A673 (cell line): ENCODE measurements around the gene LONP2. TPM values are rescaled to one million over a fixed set of nuclear protein-coding genes. Genes with fewer than 3 reads are reported as not detected.

Experiments
- BruUV-seq: library from RNA; stranded (reverse); fragments of 400-500 nt; replicated peaks from 2 replicates; lab custom pipeline; 2021; lab: Mats Ljungman, UMichigan
- CTCF ChIA-PET: fragments of 300-600 bp; sonication (Branson Sonifier 250); formaldehyde crosslinking; loops from one replicate; lab custom pipeline; 2022; ENCODE audit warnings: antibody characterized with exemption; lab: Charles Lee
- POLR2A ChIA-PET: fragments of 300-600 bp; sonication (Branson Sonifier 250); formaldehyde crosslinking; loops from one replicate; lab custom pipeline; 2022; ENCODE audit warnings: antibody characterized with exemption; ENCODE audit not compliant: low non-redundant PET; lab: Charles Lee
- DNase-seq: peaks from one replicate; pipeline ENCODE4 v3.0.0-alpha.2; 2015; ENCODE audit warnings: low spot score
- H3K27ac ChIP-seq: fragments of 200-600 bp; sonication (generic); 2 replicates; pipeline ENCODE4 v1.5.1; 2016; ENCODE audit warnings: mixed run types, low read depth, mild to moderate bottlenecking, mixed read lengths, antibody characterized with exemption, low read length; ENCODE audit not compliant: poor library complexity, severe bottlenecking
- H3K27me3 ChIP-seq: fragments of 200-600 bp; sonication (generic); replicated peaks from 2 replicates; pipeline ENCODE4 v1.6.1; 2017; ENCODE audit warnings: mixed run types, low read depth, mild to moderate bottlenecking, mixed read lengths, antibody characterized with exemption, low read length; ENCODE audit not compliant: insufficient read depth, poor library complexity
- H3K36me3 ChIP-seq: fragments of 200-600 bp; sonication (generic); 2 replicates; pipeline ENCODE4 v1.6.1; 2016; ENCODE audit warnings: mixed run types, mild to moderate bottlenecking, mixed read lengths, antibody characterized with exemption, low read length; ENCODE audit not compliant: insufficient read depth, poor library complexity, severe bottlenecking
- H3K4me1 ChIP-seq: fragments of 200-600 bp; sonication (generic); 2 replicates; pipeline ENCODE4 v1.6.1; 2017; ENCODE audit warnings: mixed run types, mild to moderate bottlenecking, mixed read lengths, antibody characterized with exemption, low read length; ENCODE audit not compliant: insufficient read depth, poor library complexity, severe bottlenecking
- H3K4me3 ChIP-seq: fragments of 200-600 bp; sonication (generic); 2 replicates; pipeline ENCODE4 v1.5.1; 2016; ENCODE audit warnings: low read depth, mixed run types, mild to moderate bottlenecking, mixed read lengths, low read length; ENCODE audit not compliant: poor library complexity, severe bottlenecking
- H3K9me3 ChIP-seq: fragments of 200-600 bp; sonication (generic); 2 replicates; pipeline ENCODE4 v1.6.1; 2016; ENCODE audit warnings: mixed run types, low read depth, mild to moderate bottlenecking, mixed read lengths, antibody characterized with exemption, low read length; ENCODE audit not compliant: poor library complexity, severe bottlenecking
- EZH2 ChIP-seq: fragments of 200-600 bp; sonication (generic); IDR thresholded peaks from 2 replicates; pipeline ENCODE4 v1.6.1; 2017; ENCODE audit warnings: borderline replicate concordance, low read depth, mild to moderate bottlenecking, mixed read lengths, antibody characterized with exemption, low read length; ENCODE audit not compliant: poor library complexity, severe bottlenecking
- intact Hi-C: fragments of 100-400 bp; cut with micrococcal nuclease; formaldehyde crosslinking; loops from one replicate; pipeline ENCODE4 v1.10.0; 2022; ENCODE audit not compliant: unreplicated experiment
- total RNA-seq: library from RNA; stranded (reverse); gene quantifications from 2 replicates; pipeline ENCODE4 v1.2.3, GENCODE V29; 2021
- TF ChIP-seq, protein P1 (sequence below): fragments of 300-800, 200-600 bp; sonication (generic); conservative IDR thresholded peaks from 2 replicates; pipeline ENCODE4 v1.5.1; 2017; ENCODE audit warnings: low read depth, mild to moderate bottlenecking, antibody characterized with exemption, low read length, moderate library complexity, mixed read lengths

LONP2 gene
- total RNA-seq, 1 experiment from 2014 or later: 48.8 TPM

- intact Hi-C loops: no loop called here
- no peaks in the 10 kb centered on the region for H3K9me3 ChIP-seq
- ChIA-PET CTCF (no interaction called here), POLR2A (no interaction called here)
- no peak for DNase-seq
- H3K36me3 ChIP-seq: peaks cover 2% of the 10 kb centered on the region
- TF ChIP-seq, protein P1, sequence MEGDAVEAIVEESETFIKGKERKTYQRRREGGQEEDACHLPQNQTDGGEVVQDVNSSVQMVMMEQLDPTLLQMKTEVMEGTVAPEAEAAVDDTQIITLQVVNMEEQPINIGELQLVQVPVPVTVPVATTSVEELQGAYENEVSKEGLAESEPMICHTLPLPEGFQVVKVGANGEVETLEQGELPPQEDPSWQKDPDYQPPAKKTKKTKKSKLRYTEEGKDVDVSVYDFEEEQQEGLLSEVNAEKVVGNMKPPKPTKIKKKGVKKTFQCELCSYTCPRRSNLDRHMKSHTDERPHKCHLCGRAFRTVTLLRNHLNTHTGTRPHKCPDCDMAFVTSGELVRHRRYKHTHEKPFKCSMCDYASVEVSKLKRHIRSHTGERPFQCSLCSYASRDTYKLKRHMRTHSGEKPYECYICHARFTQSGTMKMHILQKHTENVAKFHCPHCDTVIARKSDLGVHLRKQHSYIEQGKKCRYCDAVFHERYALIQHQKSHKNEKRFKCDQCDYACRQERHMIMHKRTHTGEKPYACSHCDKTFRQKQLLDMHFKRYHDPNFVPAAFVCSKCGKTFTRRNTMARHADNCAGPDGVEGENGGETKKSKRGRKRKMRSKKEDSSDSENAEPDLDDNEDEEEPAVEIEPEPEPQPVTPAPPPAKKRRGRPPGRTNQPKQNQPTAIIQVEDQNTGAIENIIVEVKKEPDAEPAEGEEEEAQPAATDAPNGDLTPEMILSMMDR: no peak
- no peak for TF ChIP-seq EZH2
- H3K4me1 ChIP-seq: no peaks in the 10 kb centered on the region
- no TSS peak for BruUV-seq
- H3K27me3 ChIP-seq: no peaks in the 10 kb centered on the region
- no peak overlapping the region for H3K4me3 ChIP-seq
- no peak overlapping the region for H3K27ac ChIP-seq
Observed at GRCh38 chr16:48342591-48342990, 98.5 kb downstream of the LONP2 start.

GRCh38 chr16:48347191-48347865 lies 103.2 kb downstream of the LONP2 start:
- intact Hi-C loops: no loop called here
- DNase-seq: no peak
- Histone ChIP-seq H3K27me3 (no peaks in the 10 kb centered on the region), H3K4me3 (no peak overlapping the region), H3K36me3 (peaks cover 39% of the 10 kb centered on the region), H3K27ac (no peak overlapping the region), H3K9me3 (no peaks in the 10 kb centered on the region), H3K4me1 (no peaks in the 10 kb centered on the region)
- CTCF ChIA-PET: no interaction called here
- TF ChIP-seq, protein P1: no peak
- no peak for TF ChIP-seq EZH2
- BruUV-seq: no TSS peak
- POLR2A ChIA-PET: interaction anchor here (0.5 kb wide), 1 partner anchor 1225 kb away, joined by 4 read pairs; no protein-coding TSS in a partner anchor

DNA sequence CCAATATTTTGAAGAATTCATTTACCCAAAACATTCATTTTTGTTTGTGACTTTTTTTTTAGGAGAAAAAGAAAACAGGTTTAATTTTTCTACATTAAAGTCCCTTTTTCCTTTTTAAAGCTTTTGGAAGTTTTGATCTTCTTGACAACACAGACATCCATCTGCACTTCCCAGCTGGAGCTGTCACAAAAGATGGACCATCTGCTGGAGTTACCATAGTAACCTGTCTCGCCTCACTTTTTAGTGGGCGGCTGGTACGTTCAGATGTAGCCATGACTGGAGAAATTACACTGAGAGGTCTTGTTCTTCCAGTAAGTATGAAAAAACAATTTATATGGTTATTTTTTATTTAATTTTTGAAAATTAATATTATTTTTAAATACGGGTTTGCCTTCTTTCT lies 103.9 kb downstream of the LONP2 start:
- POLR2A ChIA-PET: interaction anchor here (0.5 kb wide), 1 partner anchor 1225 kb away, joined by 4 read pairs; no protein-coding TSS in a partner anchor
- no TSS peak for BruUV-seq
- DNase-seq: no peak

More for the DNA sequence above, 103.9 kb downstream of the LONP2 start:
- intact Hi-C loops: no loop called here
- H3K4me1 ChIP-seq: no peaks in the 10 kb centered on the region
- H3K27ac ChIP-seq: no peak overlapping the region
- H3K9me3 ChIP-seq: no peaks in the 10 kb centered on the region
- H3K27me3 ChIP-seq: no peaks in the 10 kb centered on the region
- no peak for TF ChIP-seq EZH2
- TF ChIP-seq, protein P1: no peak
- no peak overlapping the region for H3K4me3 ChIP-seq
- CTCF ChIA-PET: no interaction called here
- peaks cover 46% of the 10 kb centered on the region for H3K36me3 ChIP-seq
